HG02885 (cell line): ENCODE data around the gene ZNF785.
"Not testable (repeated sequence)": the region's sequence is repeated elsewhere in the genome, so short reads cannot be mapped to it uniquely, and the experiment has no call there.

ENCODE experiments used
- ATAC-seq: cut with Tn5 transposase; IDR thresholded peaks from one replicate; pipeline ENCODE4 v1.9.1; 2021; ENCODE audit warnings: mild to moderate bottlenecking; ENCODE audit not compliant: unreplicated experiment, poor library complexity

Gene ZNF785

DNA sequence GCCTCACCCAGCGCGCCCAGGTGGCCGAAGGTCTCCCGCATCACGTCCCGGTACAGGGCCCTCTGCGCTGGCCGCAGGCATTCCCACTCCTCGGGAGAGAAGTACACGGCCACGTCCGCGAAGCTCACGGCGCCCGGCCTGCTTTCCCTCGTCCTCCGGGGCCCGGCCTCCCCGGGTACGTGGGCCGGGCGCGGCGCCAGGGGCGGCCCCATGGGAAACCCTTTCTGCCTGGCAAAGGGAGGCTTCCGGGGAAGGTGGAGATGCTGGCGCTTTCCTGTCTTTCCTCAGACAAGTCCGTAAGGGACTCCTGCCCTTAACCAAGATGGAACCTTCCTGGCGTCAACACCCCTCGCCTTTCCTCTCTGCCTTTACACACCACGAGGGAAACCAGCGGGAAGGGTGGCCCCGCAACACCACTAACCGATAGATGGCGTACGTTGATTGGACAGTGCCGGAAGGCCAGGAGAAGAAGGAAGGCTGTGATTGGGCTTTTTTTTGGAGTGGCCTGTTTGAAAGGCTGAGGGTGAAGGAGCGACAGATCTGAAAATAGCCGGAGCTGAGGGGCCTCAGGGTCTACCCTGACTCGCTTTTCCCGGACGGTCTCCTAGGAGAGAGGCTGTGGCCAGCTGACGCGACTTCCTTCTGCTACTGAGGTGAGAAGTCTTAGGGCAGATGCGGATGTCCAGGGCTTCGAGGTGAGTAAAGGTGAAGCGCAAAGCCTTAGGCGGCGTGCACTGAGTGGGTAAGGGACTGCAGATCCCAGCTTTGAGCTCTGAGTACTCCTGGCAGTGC is at the start of gene ZNF785:
Gene ZNF785, minus strand, starts transcription at position 298 of the 792 bp plus-strand sequence. Its CDS starts 86 bp downstream, at position 212.
- peak; percentile 91 for ATAC-seq

DNA sequence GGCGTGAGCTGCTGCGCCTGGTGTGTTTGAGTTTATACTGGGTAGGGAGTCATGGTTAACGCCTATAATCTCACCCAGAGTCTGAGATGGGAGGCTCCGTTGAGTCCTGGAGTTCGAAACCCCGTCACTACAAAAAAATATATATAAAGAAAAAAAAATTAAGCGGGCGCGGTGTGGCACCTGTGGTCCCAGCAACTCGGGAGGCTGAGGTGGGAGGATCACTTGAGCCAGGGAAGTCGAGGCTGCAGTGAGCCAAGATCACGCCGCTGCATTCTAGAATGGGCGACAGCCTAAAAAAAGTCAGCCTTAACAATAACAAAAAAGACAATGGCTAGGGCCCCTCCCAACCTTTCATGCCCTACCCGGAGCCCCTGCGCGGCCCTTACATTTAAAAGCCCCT is 48.0 kb upstream of the ZNF785 start:
- ATAC-seq: no peak

- not testable (repeated sequence) for ATAC-seq
These were observed 47.0 kb upstream of the ZNF785 start for GRCh38 chr16:30632454-30632853.

DNA sequence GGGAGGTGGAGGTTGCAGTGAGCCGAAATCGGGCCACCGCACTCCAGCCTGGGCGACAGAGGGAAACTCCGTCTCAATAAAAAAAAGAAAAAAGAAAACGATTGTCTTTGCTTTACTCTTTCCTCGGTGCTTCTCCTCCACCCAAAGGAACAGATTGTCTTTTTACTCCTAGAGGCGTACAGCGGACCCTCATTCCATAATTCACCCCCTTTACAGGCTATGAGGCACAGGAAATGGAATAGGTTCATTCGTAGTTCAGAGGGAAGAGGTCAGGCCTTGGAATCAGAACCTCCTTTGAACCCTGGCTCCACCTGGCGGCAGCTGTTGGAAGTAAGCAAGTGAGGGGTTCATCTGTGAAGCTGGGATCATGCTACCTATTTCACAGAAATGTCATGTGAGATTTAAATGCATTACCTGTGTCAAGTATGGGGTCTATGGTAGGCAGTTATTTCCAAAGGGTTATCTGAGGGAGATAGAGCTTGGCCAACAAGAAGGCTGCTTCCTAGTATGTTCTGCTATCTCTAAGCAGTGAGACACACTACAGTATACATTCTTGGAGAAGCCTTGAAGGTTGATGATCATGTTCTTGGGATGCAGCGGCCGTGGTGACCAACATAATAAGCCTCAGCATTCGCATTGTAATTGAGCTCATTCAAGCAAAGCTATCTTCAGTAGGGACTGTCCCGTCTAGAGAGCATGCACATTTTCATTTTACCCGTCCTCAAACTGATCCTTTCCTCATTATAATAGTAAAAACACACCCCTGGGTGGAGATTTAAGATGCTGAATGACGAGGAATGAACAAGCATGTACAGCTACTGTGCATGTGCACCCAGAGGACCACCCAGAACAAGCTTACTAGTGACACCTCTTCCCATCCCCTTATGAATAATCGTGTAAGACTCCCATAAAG is 43.4 kb upstream of the ZNF785 start:
- ATAC-seq: peak; percentile 59

- no peak for ATAC-seq
These were observed 40.7 kb upstream of the ZNF785 start for GRCh38 chr16:30626236-30626635.

DNA sequence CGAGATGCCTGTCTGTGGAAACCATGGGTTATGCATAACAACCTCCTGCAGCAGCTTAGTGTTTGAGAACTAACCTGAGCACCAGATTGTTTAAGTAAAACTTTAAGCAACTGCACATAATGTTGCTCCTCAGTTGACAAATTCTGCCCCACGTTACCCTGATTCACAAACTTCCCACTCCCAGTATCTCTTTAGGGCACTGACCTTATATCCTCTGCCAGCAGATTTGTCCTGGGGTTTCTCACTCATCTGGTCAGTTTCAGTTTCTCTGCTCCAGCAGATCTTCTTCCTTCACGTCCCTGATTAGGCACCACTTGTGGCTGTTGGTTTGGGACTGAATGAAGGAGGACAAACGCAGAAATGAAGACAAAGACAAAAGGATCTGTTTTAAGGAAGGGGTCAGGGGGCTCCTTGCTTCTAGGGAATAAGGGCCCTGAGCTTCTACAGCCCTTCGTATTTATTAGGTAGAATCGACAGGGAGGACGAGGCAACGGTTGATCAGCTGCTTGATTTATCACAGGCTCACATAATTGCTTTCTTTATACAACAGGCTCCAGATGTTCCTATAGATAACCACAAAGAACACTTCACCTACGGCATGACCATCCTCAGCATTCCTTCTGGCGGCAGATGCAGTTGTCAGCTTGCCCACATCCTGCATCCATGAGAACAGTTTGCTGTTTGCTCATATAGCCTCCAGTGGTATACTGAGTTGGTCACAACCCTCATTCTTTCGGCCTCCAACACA is 38.2 kb upstream of the ZNF785 start:
- ATAC-seq: no peak

DNA sequence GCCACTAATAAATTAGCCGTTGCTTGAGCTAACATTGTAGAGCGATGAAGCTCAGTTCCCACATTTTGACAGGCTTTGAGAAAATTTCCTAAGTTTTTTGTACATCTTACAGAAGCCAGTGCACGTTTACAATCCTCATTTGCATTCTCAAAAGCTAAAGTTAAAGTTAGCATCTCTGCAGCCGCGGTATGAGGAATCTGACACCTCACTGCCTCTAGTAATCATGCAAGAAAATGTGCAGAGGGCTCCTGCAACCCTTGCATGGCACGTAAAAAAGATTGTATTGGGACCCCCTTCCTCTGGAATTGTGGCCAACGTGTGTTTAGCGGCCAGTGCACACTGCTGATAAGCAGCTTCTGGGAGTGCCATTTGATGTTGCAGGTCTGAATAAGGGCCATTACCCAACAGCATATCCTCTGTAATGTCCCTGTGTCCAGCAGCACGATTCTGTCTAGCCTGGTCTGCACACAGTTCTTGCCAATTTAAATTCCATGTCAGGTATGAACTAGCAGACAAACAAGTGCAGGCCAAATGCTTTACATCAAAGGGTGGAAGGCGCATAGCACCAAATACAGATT is 37.0 kb upstream of the ZNF785 start:
- no peak for ATAC-seq

DNA sequence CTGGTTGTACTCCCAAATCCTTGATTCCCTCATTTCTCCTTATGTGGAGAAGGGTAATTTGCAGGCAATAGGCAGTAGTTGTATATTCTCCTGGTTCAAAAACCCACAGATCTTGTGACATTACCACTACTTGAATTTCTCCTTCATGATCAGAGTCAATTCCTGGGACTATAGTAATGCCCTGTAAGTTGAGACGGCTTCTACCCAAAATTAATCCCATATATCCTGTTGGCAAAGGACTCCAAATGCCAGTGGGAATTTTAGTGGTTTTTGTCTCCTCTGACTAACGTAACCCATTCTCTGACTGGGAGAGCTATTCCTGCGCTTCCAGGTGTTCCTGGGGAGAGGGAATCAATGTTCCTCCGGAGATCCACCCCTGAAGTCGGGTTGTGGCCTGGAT is 36.3 kb upstream of the ZNF785 start:
- ATAC-seq: no peak

DNA sequence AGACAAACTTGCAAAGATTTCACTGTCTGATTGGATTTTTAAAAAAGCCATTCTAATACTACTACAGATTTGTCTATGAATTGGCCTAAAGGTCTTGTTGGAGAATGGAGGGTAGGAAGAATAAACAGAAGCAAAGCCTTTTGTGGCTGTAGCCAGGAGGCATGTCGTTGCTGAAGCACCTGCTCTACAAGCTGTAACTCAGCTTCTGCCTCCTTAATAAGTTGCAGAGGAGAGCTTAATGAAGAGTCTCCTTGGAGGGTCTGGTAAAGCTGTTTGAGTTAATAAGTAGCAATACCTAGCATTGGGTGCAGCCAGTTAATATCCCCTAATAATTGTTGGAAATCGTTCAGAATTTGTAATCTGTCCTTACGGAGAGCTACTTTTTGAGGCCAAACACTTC is 34.7 kb upstream of the ZNF785 start:
- ATAC-seq: no peak

GRCh38 chr16:30619638-30620037 is 34.1 kb upstream of the ZNF785 start:
- ATAC-seq: no peak

GRCh38 chr16:30619202-30619601 is 33.7 kb upstream of the ZNF785 start:
- no peak for ATAC-seq

DNA sequence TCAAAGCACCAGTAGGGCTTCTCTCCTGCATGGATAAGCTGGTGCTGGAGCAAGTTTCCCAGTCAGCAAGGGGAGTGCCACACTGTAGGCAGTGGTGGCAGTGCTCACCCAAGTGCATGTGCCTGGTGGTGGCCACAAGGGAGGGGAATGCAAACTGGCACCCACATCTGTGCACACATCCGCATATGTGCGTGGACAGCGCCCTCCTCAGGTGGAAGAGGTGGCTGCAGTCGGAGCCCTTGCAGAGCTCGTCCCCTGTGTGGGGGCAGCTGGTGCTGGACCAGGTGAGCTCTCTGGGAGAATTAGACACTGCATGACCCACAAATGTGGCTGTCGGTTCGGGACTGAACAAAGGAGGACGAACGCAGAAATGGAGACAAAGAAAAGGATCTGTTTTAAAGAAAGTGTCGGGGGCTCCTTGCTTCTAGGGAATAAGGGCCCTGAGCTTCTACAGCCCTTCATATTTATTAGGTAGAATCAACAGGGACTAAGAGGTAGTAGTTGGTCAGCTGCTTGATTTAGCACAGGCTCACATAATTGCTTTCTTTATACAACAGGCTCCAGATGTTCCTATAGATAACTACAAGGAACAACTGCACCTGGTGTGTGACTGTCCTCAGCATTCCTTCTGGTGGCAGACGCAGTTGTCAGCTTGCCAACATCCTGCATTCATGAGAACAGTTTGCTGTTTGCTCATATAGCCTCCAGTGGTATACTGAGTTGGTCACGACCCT is 30.0 kb upstream of the ZNF785 start:
- ATAC-seq: no peak

DNA sequence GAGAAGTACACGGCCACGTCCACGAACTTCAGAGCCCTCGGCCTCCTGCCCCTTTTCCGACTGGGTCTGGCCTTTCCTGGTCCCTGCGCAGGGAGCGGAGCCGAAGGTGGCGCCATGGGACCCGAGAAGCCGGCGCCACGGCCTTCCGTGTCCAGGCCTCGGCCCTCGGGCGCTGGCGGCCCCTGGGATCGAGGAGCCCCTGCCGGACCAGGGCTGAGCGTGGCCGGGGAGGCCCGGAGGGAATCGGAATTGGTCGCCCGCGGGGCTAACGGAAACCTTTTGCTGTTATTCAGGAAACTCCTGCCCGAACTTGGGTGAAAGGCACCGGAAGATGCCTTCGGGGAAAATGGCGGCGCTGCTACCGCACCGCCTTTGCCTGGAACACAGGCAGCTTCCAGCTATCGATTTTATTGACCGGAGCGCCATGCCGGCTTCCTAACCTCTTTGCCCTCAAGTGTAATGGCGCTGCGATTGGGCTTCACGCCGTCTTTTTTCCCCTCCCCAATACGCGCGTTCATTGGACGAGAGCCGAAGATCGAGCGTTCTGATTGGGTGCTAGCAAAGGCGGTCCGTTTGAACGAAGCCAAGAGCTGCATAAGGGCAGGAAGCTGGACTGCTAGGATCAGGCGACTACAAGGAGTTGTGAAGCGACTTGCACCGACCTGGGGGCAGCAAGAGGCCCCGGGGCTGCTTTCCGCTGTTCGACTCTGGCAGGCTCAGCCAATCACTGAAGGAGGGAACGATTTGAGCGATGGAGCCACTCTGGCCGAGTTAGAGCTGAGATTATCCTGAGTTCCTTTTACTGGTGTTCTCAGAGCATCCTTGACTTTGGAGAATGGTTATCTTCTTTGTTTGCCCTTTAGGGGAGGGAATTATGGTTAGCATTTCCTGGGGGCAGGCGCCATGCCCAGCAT is 24.7 kb upstream of the ZNF785 start, which contains the start of gene ZNF689:
Gene ZNF689, minus strand, starts transcription at position 464 of the 914 bp plus-strand sequence. Its CDS starts 348 bp downstream, at position 116.
- peak; percentile 93 for ATAC-seq

- ATAC-seq: peak; percentile 31
These were observed 23.8 kb upstream of the ZNF785 start for GRCh38 chr16:30609002-30609925.

DNA sequence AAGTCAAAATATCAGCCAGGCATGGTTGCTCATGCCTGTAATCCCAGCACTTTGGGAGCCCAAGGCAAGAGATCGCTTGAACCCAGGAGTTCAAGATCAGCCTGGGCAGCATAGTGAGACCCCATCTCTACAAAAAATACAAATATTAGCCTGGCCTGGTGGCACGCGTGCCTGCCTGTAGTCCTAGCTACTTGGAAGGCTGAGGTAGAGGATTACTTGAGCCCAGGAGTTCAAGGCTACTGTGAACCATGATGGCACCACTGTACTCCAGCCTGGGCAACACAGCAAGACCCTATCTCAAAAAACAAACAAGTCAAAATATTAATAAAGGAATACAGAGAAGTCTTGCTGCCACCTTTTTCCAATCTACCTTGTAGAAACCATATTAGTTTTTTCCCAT is 20.5 kb upstream of the ZNF785 start:
- no peak for ATAC-seq

- ATAC-seq: no peak
These were observed 19.7 kb upstream of the ZNF785 start for GRCh38 chr16:30605158-30605557.

DNA sequence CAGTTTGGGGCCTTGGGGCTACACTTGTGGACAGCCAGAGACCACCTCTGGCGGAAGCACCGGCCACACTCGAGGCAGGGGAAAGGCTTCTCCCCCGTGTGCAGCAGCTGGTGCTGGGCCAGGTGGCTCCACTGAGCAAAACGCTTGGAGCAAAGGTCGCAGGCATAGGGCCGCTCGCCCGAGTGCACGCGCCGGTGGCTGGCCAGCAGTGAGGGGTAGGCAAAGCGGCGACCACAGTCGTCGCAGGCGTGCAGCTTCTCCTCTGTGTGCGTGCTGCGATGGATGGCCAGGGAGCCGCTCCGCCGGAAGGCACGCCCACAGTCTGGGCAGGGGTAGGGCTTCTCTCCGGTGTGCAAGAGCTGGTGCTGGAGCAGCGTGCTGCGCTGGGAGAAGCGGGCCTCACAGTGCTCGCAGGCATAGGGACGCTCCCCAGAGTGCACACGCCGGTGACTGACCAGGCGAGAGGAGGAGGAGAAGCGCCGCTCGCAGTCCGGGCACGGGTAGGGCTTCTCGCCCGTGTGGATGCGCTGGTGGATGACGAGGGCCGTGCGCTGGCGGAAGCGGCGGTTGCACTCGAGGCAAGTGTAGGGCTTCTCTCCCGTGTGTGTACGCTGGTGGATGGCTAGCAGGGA is 18.9 kb upstream of the ZNF785 start:
- ATAC-seq: no peak
